Mucosa of descending colon (tissue), 3 donors: Measurements from ENCODE around the gene PAK1. TPM values are rescaled to one million over a fixed set of nuclear protein-coding genes. Genes with fewer than 3 reads are reported as not detected.

Experiments used
- ATAC-seq: fragments of 200-7000 bp; cut with Tn5 transposase; one replicate; pipeline ENCODE4 v1.9.1; 2020; ENCODE audit warnings: mild to moderate bottlenecking, moderate library complexity
- DNase-seq, 3 donors: peaks; one replicate each; pipeline ENCODE4 v3.0.0-alpha.2; 2020
- H3K36me3 ChIP-seq: fragments of 200-600 bp; one replicate; pipeline ENCODE4 v1.8.0; 2021; ENCODE audit warnings: low read depth, mild to moderate bottlenecking
- H3K4me1 ChIP-seq: fragments of 200-600 bp; one replicate; pipeline ENCODE4 v1.8.0; 2021; ENCODE audit warnings: low read depth, mild to moderate bottlenecking
- H3K4me3 ChIP-seq: fragments of 200-600 bp; one replicate; pipeline ENCODE4 v1.8.0; 2021; ENCODE audit warnings: mild to moderate bottlenecking
- H3K9me3 ChIP-seq: fragments of 200-600 bp; one replicate; pipeline ENCODE4 v1.8.0; 2021; ENCODE audit warnings: mild to moderate bottlenecking
- CTCF ChIP-seq: fragments of 200-600 bp; IDR thresholded peaks from one replicate; pipeline ENCODE4 v1.8.0; 2022; ENCODE audit warnings: antibody characterized with exemption, mild to moderate bottlenecking
- intact Hi-C, 2 donors: fragments of 100-400 bp; cut with DNase I in 1 of 2; cut with micrococcal nuclease in 1 of 2; formaldehyde crosslinking; loops; one replicate each; pipeline versions ENCODE4 v1.11.0 to v1.11.1; 2022; cut with DNase I, micrococcal nuclease
- total RNA-seq, 3 donors: library from RNA; stranded (reverse); fragmentation: NEBNext Ultra II Directional in 2 of 3; extraction: Animal tissue kit (Norgen Biotek cat#: 25700) in 2 of 3; gene quantifications; one replicate each; pipeline versions ENCODE4 v1.2.1 to v1.2.4, GENCODE V29; 2021 to 2023
- donor health status: DM: no; HTN: no; CAD: no; lungs with moderate emphysema.
- donor health status: DM: no; HTN: no; CAD: no.
- donor health status: DM: no; HTN: yes; CAD: no.

Gene PAK1
- total RNA-seq, 3 donors from 2014 or later = 73.5 to 125 (median 116) TPM

GRCh38 chr11:77425346-77425745 lies 48.5 kb downstream of the PAK1 start:
- ATAC-seq (no peak), DNase-seq (no peak)
- Histone ChIP-seq H3K36me3 (no peaks in the 10 kb centered on the region), H3K9me3 (no peaks in the 10 kb centered on the region), H3K4me1 (no peaks in the 10 kb centered on the region), H3K4me3 (no peak overlapping the region)
- TF ChIP-seq CTCF = no peak
- intact Hi-C loops = no loop called here

GRCh38 chr11:77424644-77425043 lies 49.2 kb downstream of the PAK1 start:
- H3K4me3 ChIP-seq = no peak overlapping the region
- H3K36me3 ChIP-seq = no peaks in the 10 kb centered on the region
- no peaks in the 10 kb centered on the region for H3K9me3 ChIP-seq
- H3K4me1 ChIP-seq = no peaks in the 10 kb centered on the region
- ATAC-seq (no peak), DNase-seq (no peak)
- no peak for TF ChIP-seq CTCF
- intact Hi-C loops = no loop called here

- Histone ChIP-seq H3K36me3 (no peaks in the 10 kb centered on the region), H3K4me3 (no peak overlapping the region), H3K4me1 (peaks cover 7% of the 10 kb centered on the region), H3K9me3 (no peaks in the 10 kb centered on the region)
- no peak for DNase-seq
- intact Hi-C loops = no loop called here
- no peak for TF ChIP-seq CTCF
- no peak for ATAC-seq
Measured at GRCh38 chr11:77423624-77424023, 50.3 kb downstream of the PAK1 start.

- no peaks in the 10 kb centered on the region for H3K9me3 ChIP-seq
- intact Hi-C loops = no loop called here
- no peak for TF ChIP-seq CTCF
- no peak overlapping the region for H3K4me3 ChIP-seq
- ATAC-seq = no peak
- no peaks in the 10 kb centered on the region for H3K36me3 ChIP-seq
- DNase-seq = no peak
- H3K4me1 ChIP-seq = peaks cover 7% of the 10 kb centered on the region
Measured at GRCh38 chr11:77422687-77423086, 51.2 kb downstream of the PAK1 start.

GRCh38 chr11:77421041-77421723 lies 52.7 kb downstream of the PAK1 start:
- peaks cover 7% of the 10 kb centered on the region for H3K4me1 ChIP-seq
- no peaks in the 10 kb centered on the region for H3K36me3 ChIP-seq
- intact Hi-C loops = no loop called here
- TF ChIP-seq CTCF = no peak
- no peaks in the 10 kb centered on the region for H3K9me3 ChIP-seq
- ATAC-seq = no peak
- DNase-seq = no peak
- H3K4me3 ChIP-seq = no peak overlapping the region
